SK-N-SH (cell line): ENCODE data around the gene LARGE1. TPM values are rescaled to one million over a fixed set of nuclear protein-coding genes. Genes with fewer than 3 reads are reported as not detected.
"Not testable (repeated sequence)": the region's sequence is repeated elsewhere in the genome, so short reads cannot be mapped to it uniquely, and the experiment has no call there.

Source experiments
- CTCF ChIA-PET: fragments of 300-600, 350-600 bp; formaldehyde crosslinking; extraction: SDS; loops from one replicate; lab custom pipeline; 2021; lab: Yijun Ruan, JAX
- POLR2A ChIA-PET: fragments of 350-600 bp; sonication (Branson Sonifier 250); formaldehyde crosslinking; extraction: SDS; loops from one replicate; lab custom pipeline; 2020; ENCODE audit warnings: antibody characterized with exemption, inconsistent platforms; lab: Yijun Ruan, JAX
- DNase-seq: peaks from one replicate; pipeline ENCODE4 v3.0.0; 2012
- H2AFZ ChIP-seq: fragments of 200-600 bp; sonication (generic); 2 replicates; pipeline ENCODE4 v1.8.1; 2016; ENCODE audit warnings: antibody characterized with exemption, mild to moderate bottlenecking, low read depth
- H3F3A ChIP-seq: fragments of 200-600 bp; sonication (generic); replicated peaks from 2 replicates; pipeline ENCODE3; 2016; ENCODE audit warnings: antibody characterized with exemption, mild to moderate bottlenecking; ENCODE audit not compliant: insufficient read depth
- H3K27ac ChIP-seq, 2 experiments: fragments of 200-500 bp in 1 of 2; fragments of 200-600 bp in 1 of 2; sonication (Bioruptor generic) in 1 of 2; sonication (generic), shearing (Covaris generic) in 1 of 2; 2 replicates each; pipeline versions ENCODE4 v1.5.1 to v1.6.1; 2014 to 2016; ENCODE audit warnings: low read depth in 2 of 2, inconsistent platforms in 1 of 2, low read length in 1 of 2, mild to moderate bottlenecking in 1 of 2, mixed read lengths in 1 of 2
- H3K27me3 ChIP-seq: fragments of 200-600 bp; sonication (generic), shearing (Covaris generic); 2 replicates; pipeline ENCODE4 v1.6.1; 2016; ENCODE audit warnings: mixed run types; ENCODE audit not compliant: insufficient read depth
- H3K36me3 ChIP-seq, 2 experiments: fragments of 200-500 bp in 1 of 2; fragments of 200-600 bp in 1 of 2; sonication (Bioruptor generic) in 1 of 2; sonication (generic) in 1 of 2; replicated peaks in 1 of 2; 2 replicates each; pipeline versions ENCODE3 to v1.5.1; 2014 to 2016; ENCODE audit warnings: low read length in 1 of 2, mild to moderate bottlenecking in 1 of 2; ENCODE audit not compliant: insufficient read depth in 2 of 2, control insufficient read depth in 1 of 2
- H3K4me1 ChIP-seq, 2 experiments: fragments of 200-500 bp in 1 of 2; fragments of 200-600 bp in 1 of 2; sonication (Bioruptor generic) in 1 of 2; sonication (generic), shearing (Covaris generic) in 1 of 2; 2 replicates each; pipeline versions ENCODE4 v1.5.1 to v1.6.1; 2014 to 2016; ENCODE audit warnings: low read depth in 1 of 2, low read length in 1 of 2, mixed run types in 1 of 2; ENCODE audit not compliant: insufficient read depth in 2 of 2, control insufficient read depth in 1 of 2
- H3K4me2 ChIP-seq: fragments of 200-600 bp; sonication (generic), shearing (Covaris generic); 2 replicates; pipeline ENCODE4 v1.6.1; 2017; ENCODE audit warnings: mixed run types
- H3K4me3 ChIP-seq, 2 experiments: fragments of 200-500 bp in 1 of 2; fragments of 200-600 bp in 1 of 2; sonication (Bioruptor generic) in 1 of 2; sonication (generic), shearing (Covaris generic) in 1 of 2; 2 replicates each; pipeline versions ENCODE4 v1.5.1 to v1.8.1; 2014 to 2016; ENCODE audit warnings: low read depth in 2 of 2, inconsistent platforms in 1 of 2, low read length in 1 of 2, mild to moderate bottlenecking in 1 of 2, mixed read lengths in 1 of 2, moderate library complexity in 1 of 2
- H3K79me2 ChIP-seq: fragments of 200-600 bp; sonication (generic); 2 replicates; pipeline ENCODE4 v1.8.1; 2017; ENCODE audit warnings: mild to moderate bottlenecking; ENCODE audit not compliant: insufficient read depth
- H3K9ac ChIP-seq: fragments of 200-600 bp; sonication (generic); 2 replicates; pipeline ENCODE4 v1.6.1; 2017; ENCODE audit warnings: mixed run types
- H3K9me2 ChIP-seq: fragments of 200-600 bp; sonication (generic); 2 replicates; pipeline ENCODE4 v1.6.1; 2017; ENCODE audit warnings: mixed run types
- H3K9me3 ChIP-seq: fragments of 200-600 bp; sonication (generic); 2 replicates; pipeline ENCODE4 v1.6.1; 2017; ENCODE audit warnings: mixed run types, mild to moderate bottlenecking, moderate library complexity
- H4K20me1 ChIP-seq: fragments of 200-600 bp; sonication (generic); 2 replicates; pipeline ENCODE4 v1.6.1; 2017; ENCODE audit warnings: mild to moderate bottlenecking, mixed run types; ENCODE audit not compliant: insufficient read depth
- CHD2 ChIP-seq: fragments of 150-350 bp; IDR thresholded peaks from 2 replicates; pipeline ENCODE4 v1.6.1; 2018; ENCODE audit warnings: low read length; ENCODE audit not compliant: partially characterized antibody
- ELF1 ChIP-seq: IDR thresholded peaks from 2 replicates; pipeline ENCODE4 v1.4.0; 2012
- EP300 ChIP-seq, 2 experiments: IDR thresholded peaks; 2 replicates each; pipeline versions ENCODE4 v1.4.0 to v1.6.1; 2012; ENCODE audit warnings: borderline replicate concordance in 1 of 2, low read depth in 1 of 2, low read length in 1 of 2
- EZH2phosphoT487 ChIP-seq: fragments of 200-600 bp; sonication (generic); IDR thresholded peaks from 2 replicates; pipeline ENCODE4 v1.6.1; 2017; ENCODE audit warnings: low read depth, mixed run types, mild to moderate bottlenecking, antibody characterized with exemption, moderate library complexity, borderline replicate concordance
- GABPA ChIP-seq: IDR thresholded peaks from 2 replicates; pipeline ENCODE4 v1.4.0; 2012; ENCODE audit warnings: low read depth, mild to moderate bottlenecking
- JUND ChIP-seq: IDR thresholded peaks from 2 replicates; pipeline ENCODE4 v1.4.0; 2012
- NFIC ChIP-seq: IDR thresholded peaks from 2 replicates; pipeline ENCODE4 v1.4.0; 2012; ENCODE audit warnings: borderline replicate concordance
- NRF1 ChIP-seq: IDR thresholded peaks from 2 replicates; pipeline ENCODE4 v1.6.1; 2012; ENCODE audit warnings: low read depth, mild to moderate bottlenecking, low read length
- RAD21 ChIP-seq: IDR thresholded peaks from 2 replicates; pipeline ENCODE4 v1.6.1; 2012; ENCODE audit warnings: mild to moderate bottlenecking, low read length
- SIN3A ChIP-seq: IDR thresholded peaks from 2 replicates; pipeline ENCODE4 v1.6.1; 2012; ENCODE audit warnings: low read depth, mild to moderate bottlenecking, low read length, moderate library complexity, borderline replicate concordance
- SMC3 ChIP-seq: IDR thresholded peaks from 2 replicates; pipeline ENCODE4 v1.6.1; 2012; ENCODE audit warnings: low read depth, low read length, improper control_type of control experiment
- TCF12 ChIP-seq: IDR thresholded peaks from 2 replicates; pipeline ENCODE4 v1.4.0; 2012
- YY1 ChIP-seq: IDR thresholded peaks from 2 replicates; pipeline ENCODE4 v1.4.0; 2012; ENCODE audit warnings: low read depth, mild to moderate bottlenecking
- WGBS: methylation state at CpG from one replicate; pipeline ENCODE4 v1.1.6; 2017; ENCODE audit warnings: low lambda C conversion rate; 5-methylcytosine and 5-hydroxymethylcytosine counted together
- polyA plus RNA-seq, 3 experiments: library from polyadenylated mRNA; depleted of rRNA; stranded (reverse); fragments of >200 nt; gene quantifications; 2 replicates each; pipeline ENCODE4 v1.2.3, GENCODE V29; 2012
- TF ChIP-seq, protein P1 (sequence below): IDR thresholded peaks from 2 replicates; pipeline ENCODE4 v1.6.1; 2012; ENCODE audit warnings: mild to moderate bottlenecking, low read depth, low read length, moderate library complexity

Gene LARGE1
- polyA plus RNA-seq, 1 of the 3 experiments (the other 2 are of a cell fraction) = 1.1 TPM

DNA sequence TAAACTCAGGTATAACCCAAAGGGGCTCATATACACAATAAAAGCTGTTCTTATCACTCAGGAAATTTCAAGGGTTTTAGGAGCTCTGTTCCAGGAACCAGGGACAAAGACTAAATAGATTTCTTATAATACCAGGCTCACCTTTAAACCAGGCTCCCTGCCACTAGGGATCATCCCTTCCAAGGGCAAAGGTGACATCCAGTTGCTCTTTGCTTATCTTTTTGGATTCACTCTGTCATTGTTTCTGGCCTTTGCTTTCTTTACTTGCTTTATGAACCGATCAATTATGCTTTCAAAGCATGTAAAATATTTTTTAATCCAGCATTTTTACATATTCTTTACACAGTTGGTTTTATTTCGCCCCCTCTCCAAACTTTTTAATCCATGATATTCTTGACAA, 540.4 kb downstream of the LARGE1 start (continued):
- TF ChIP-seq SMC3 (no peak), NRF1 (no peak), RAD21 (no peak), GABPA (no peak), EP300 (IDR thresholded peaks at IDR 0.05; ENCODE audit: borderline replicate concordance in 1 of 2, low read depth in 1 of 2, low read length in 1 of 2) (no peak)

DNA sequence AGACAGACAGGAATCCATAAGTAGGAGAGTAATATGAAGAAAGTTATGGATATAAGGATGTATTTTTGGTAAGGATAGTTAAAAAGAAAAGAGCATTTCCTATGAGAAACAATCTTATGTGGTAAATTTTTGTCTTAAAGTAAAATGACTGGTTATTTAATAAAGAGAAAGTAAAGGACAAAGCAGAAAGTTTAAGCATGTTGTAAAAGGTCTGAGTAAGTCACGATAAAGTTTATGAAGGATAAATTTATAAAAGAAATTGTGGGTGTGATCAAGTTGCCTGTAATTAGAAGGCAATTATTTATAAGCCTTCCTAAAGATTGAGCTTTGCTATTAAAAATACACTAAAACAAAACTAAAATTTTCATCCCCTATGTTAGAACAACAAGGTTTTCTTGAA, 547.4 kb downstream of the LARGE1 start:
- no peak for DNase-seq
- 44% methylated on average over 1 of the region's 1 CpG for WGBS
- H3K4me3 ChIP-seq = no peak overlapping the region
- H3F3A ChIP-seq = no peaks in the 10 kb centered on the region
- no peaks in the 10 kb centered on the region for H3K36me3 ChIP-seq
- no peak overlapping the region for H3K27ac ChIP-seq
- H3K4me2 ChIP-seq = no peak overlapping the region
- H2AFZ ChIP-seq = no peak overlapping the region
- H3K9me2 ChIP-seq = no peaks in the 10 kb centered on the region
- 0 out of 2 replicates have a peak, but pooled peaks cover 12% of the 10 kb centered on the region for H3K9me3 ChIP-seq
- no peaks in the 10 kb centered on the region for H3K27me3 ChIP-seq
- TF ChIP-seq SIN3A (no peak), RAD21 (no peak), ELF1 (no peak), YY1 (no peak), CHD2 (no peak), TCF12 (no peak), EZH2phosphoT487 (no peak), NFIC (no peak), NRF1 (no peak), JUND (no peak)
- TF ChIP-seq, protein P1, sequence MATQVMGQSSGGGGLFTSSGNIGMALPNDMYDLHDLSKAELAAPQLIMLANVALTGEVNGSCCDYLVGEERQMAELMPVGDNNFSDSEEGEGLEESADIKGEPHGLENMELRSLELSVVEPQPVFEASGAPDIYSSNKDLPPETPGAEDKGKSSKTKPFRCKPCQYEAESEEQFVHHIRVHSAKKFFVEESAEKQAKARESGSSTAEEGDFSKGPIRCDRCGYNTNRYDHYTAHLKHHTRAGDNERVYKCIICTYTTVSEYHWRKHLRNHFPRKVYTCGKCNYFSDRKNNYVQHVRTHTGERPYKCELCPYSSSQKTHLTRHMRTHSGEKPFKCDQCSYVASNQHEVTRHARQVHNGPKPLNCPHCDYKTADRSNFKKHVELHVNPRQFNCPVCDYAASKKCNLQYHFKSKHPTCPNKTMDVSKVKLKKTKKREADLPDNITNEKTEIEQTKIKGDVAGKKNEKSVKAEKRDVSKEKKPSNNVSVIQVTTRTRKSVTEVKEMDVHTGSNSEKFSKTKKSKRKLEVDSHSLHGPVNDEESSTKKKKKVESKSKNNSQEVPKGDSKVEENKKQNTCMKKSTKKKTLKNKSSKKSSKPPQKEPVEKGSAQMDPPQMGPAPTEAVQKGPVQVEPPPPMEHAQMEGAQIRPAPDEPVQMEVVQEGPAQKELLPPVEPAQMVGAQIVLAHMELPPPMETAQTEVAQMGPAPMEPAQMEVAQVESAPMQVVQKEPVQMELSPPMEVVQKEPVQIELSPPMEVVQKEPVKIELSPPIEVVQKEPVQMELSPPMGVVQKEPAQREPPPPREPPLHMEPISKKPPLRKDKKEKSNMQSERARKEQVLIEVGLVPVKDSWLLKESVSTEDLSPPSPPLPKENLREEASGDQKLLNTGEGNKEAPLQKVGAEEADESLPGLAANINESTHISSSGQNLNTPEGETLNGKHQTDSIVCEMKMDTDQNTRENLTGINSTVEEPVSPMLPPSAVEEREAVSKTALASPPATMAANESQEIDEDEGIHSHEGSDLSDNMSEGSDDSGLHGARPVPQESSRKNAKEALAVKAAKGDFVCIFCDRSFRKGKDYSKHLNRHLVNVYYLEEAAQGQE = no peak
- ChIA-PET CTCF (no interaction called here), POLR2A (no interaction called here)
- no peaks in the 10 kb centered on the region for H4K20me1 ChIP-seq
- no peaks in the 10 kb centered on the region for H3K4me1 ChIP-seq
- H3K79me2 ChIP-seq = no peaks in the 10 kb centered on the region
- no peak overlapping the region for H3K9ac ChIP-seq

DNA sequence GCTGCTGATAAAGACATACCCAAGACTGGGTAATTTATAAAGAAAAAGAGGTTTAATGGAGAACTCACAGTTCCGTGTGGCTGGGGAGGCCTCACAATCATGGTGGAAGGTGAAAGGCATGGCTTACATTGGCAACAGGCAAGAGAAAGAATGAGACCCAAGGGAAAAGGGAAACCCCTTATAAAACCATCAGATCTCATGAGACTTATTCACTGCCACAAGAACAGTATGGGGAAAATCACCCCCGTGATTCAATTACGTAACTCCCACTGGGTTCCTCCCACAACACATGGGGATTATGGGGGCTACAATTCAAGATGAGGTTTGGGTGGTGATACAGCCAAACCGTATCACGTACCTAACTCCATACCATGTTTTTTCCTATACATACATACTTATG, 557.0 kb downstream of the LARGE1 start:
- H3F3A ChIP-seq, H3K9me3 ChIP-seq, H3K79me2 ChIP-seq, POLR2A ChIA-PET, H3K4me1 ChIP-seq, H3K4me3 ChIP-seq, CTCF ChIA-PET, H3K9ac ChIP-seq, H3K36me3 ChIP-seq, H2AFZ ChIP-seq, H3K9me2 ChIP-seq, DNase-seq, H3K4me2 ChIP-seq, H3K27ac ChIP-seq, H3K27me3 ChIP-seq, H4K20me1 ChIP-seq: not testable (repeated sequence)
- 69% methylated on average over 5 of the region's 5 CpGs for WGBS
